SK-N-SH (cell line): Measurements from ENCODE around the gene PLD1. TPM values are rescaled to one million over a fixed set of nuclear protein-coding genes. Genes with fewer than 3 reads are reported as not detected.

ENCODE experiments used
- CTCF ChIA-PET: fragments of 300-600, 350-600 bp; formaldehyde crosslinking; extraction: SDS; loops from one replicate; lab custom pipeline; 2021; lab: Yijun Ruan, JAX
- POLR2A ChIA-PET: fragments of 350-600 bp; sonication (Branson Sonifier 250); formaldehyde crosslinking; extraction: SDS; loops from one replicate; lab custom pipeline; 2020; ENCODE audit warnings: antibody characterized with exemption, inconsistent platforms; lab: Yijun Ruan, JAX
- DNase-seq: peaks from one replicate; pipeline ENCODE4 v3.0.0; 2012
- H2AFZ ChIP-seq: fragments of 200-600 bp; sonication (generic); 2 replicates; pipeline ENCODE4 v1.8.1; 2016; ENCODE audit warnings: antibody characterized with exemption, mild to moderate bottlenecking, low read depth
- H3F3A ChIP-seq: fragments of 200-600 bp; sonication (generic); replicated peaks from 2 replicates; pipeline ENCODE3; 2016; ENCODE audit warnings: antibody characterized with exemption, mild to moderate bottlenecking; ENCODE audit not compliant: insufficient read depth
- H3K27ac ChIP-seq, 2 experiments: fragments of 200-500 bp in 1 of 2; fragments of 200-600 bp in 1 of 2; sonication (Bioruptor generic) in 1 of 2; sonication (generic), shearing (Covaris generic) in 1 of 2; 2 replicates each; pipeline versions ENCODE4 v1.5.1 to v1.6.1; 2014 to 2016; ENCODE audit warnings: low read depth in 2 of 2, inconsistent platforms in 1 of 2, low read length in 1 of 2, mild to moderate bottlenecking in 1 of 2, mixed read lengths in 1 of 2
- H3K27me3 ChIP-seq: fragments of 200-600 bp; sonication (generic), shearing (Covaris generic); 2 replicates; pipeline ENCODE4 v1.6.1; 2016; ENCODE audit warnings: mixed run types; ENCODE audit not compliant: insufficient read depth
- H3K36me3 ChIP-seq, 2 experiments: fragments of 200-500 bp in 1 of 2; fragments of 200-600 bp in 1 of 2; sonication (Bioruptor generic) in 1 of 2; sonication (generic) in 1 of 2; replicated peaks in 1 of 2; 2 replicates each; pipeline versions ENCODE3 to v1.5.1; 2014 to 2016; ENCODE audit warnings: low read length in 1 of 2, mild to moderate bottlenecking in 1 of 2; ENCODE audit not compliant: insufficient read depth in 2 of 2, control insufficient read depth in 1 of 2
- H3K4me1 ChIP-seq, 2 experiments: fragments of 200-500 bp in 1 of 2; fragments of 200-600 bp in 1 of 2; sonication (Bioruptor generic) in 1 of 2; sonication (generic), shearing (Covaris generic) in 1 of 2; 2 replicates each; pipeline versions ENCODE4 v1.5.1 to v1.6.1; 2014 to 2016; ENCODE audit warnings: low read depth in 1 of 2, low read length in 1 of 2, mixed run types in 1 of 2; ENCODE audit not compliant: insufficient read depth in 2 of 2, control insufficient read depth in 1 of 2
- H3K4me2 ChIP-seq: fragments of 200-600 bp; sonication (generic), shearing (Covaris generic); 2 replicates; pipeline ENCODE4 v1.6.1; 2017; ENCODE audit warnings: mixed run types
- H3K4me3 ChIP-seq, 2 experiments: fragments of 200-500 bp in 1 of 2; fragments of 200-600 bp in 1 of 2; sonication (Bioruptor generic) in 1 of 2; sonication (generic), shearing (Covaris generic) in 1 of 2; 2 replicates each; pipeline versions ENCODE4 v1.5.1 to v1.8.1; 2014 to 2016; ENCODE audit warnings: low read depth in 2 of 2, inconsistent platforms in 1 of 2, low read length in 1 of 2, mild to moderate bottlenecking in 1 of 2, mixed read lengths in 1 of 2, moderate library complexity in 1 of 2
- H3K79me2 ChIP-seq: fragments of 200-600 bp; sonication (generic); 2 replicates; pipeline ENCODE4 v1.8.1; 2017; ENCODE audit warnings: mild to moderate bottlenecking; ENCODE audit not compliant: insufficient read depth
- H3K9ac ChIP-seq: fragments of 200-600 bp; sonication (generic); 2 replicates; pipeline ENCODE4 v1.6.1; 2017; ENCODE audit warnings: mixed run types
- H3K9me2 ChIP-seq: fragments of 200-600 bp; sonication (generic); 2 replicates; pipeline ENCODE4 v1.6.1; 2017; ENCODE audit warnings: mixed run types
- H3K9me3 ChIP-seq: fragments of 200-600 bp; sonication (generic); 2 replicates; pipeline ENCODE4 v1.6.1; 2017; ENCODE audit warnings: mixed run types, mild to moderate bottlenecking, moderate library complexity
- H4K20me1 ChIP-seq: fragments of 200-600 bp; sonication (generic); 2 replicates; pipeline ENCODE4 v1.6.1; 2017; ENCODE audit warnings: mild to moderate bottlenecking, mixed run types; ENCODE audit not compliant: insufficient read depth
- EP300 ChIP-seq, 2 experiments: IDR thresholded peaks; 2 replicates each; pipeline versions ENCODE4 v1.4.0 to v1.6.1; 2012; ENCODE audit warnings: borderline replicate concordance in 1 of 2, low read depth in 1 of 2, low read length in 1 of 2
- FOSL2 ChIP-seq: IDR thresholded peaks from 2 replicates; pipeline ENCODE4 v1.4.0; 2012; ENCODE audit warnings: low read depth, mild to moderate bottlenecking, moderate library complexity, borderline replicate concordance
- FOXM1 ChIP-seq: IDR thresholded peaks from 2 replicates; pipeline ENCODE4 v1.4.0; 2012; ENCODE audit warnings: low read depth, mild to moderate bottlenecking
- JUND ChIP-seq: IDR thresholded peaks from 2 replicates; pipeline ENCODE4 v1.4.0; 2012
- MAX ChIP-seq: IDR thresholded peaks from 2 replicates; pipeline ENCODE4 v1.4.0; 2012; ENCODE audit warnings: low read depth
- MXI1 ChIP-seq: IDR thresholded peaks from 2 replicates; pipeline ENCODE4 v1.6.1; 2012; ENCODE audit warnings: mild to moderate bottlenecking, low read depth, low read length, improper control_type of control experiment
- NFIC ChIP-seq: IDR thresholded peaks from 2 replicates; pipeline ENCODE4 v1.4.0; 2012; ENCODE audit warnings: borderline replicate concordance
- PBX3 ChIP-seq: IDR thresholded peaks from 2 replicates; pipeline ENCODE4; 2012
- POLR2AphosphoS5 ChIP-seq: IDR thresholded peaks from 2 replicates; pipeline ENCODE4 v1.6.1; 2012; ENCODE audit warnings: low read depth, low read length
- RCOR1 ChIP-seq: fragments of 150-350 bp; IDR thresholded peaks from 2 replicates; pipeline ENCODE4 v1.6.1; 2017; ENCODE audit warnings: antibody characterized with exemption, low read length
- REST ChIP-seq: IDR thresholded peaks from 2 replicates; pipeline ENCODE4 v1.6.1; 2012; ENCODE audit warnings: mild to moderate bottlenecking, low read depth, low read length, moderate library complexity
- RXRA ChIP-seq: IDR thresholded peaks from 2 replicates; pipeline ENCODE4 v1.4.0; 2012; ENCODE audit warnings: low read depth, mild to moderate bottlenecking, borderline replicate concordance
- SIN3A ChIP-seq: IDR thresholded peaks from 2 replicates; pipeline ENCODE4 v1.6.1; 2012; ENCODE audit warnings: low read depth, mild to moderate bottlenecking, low read length, moderate library complexity, borderline replicate concordance
- TCF12 ChIP-seq: IDR thresholded peaks from 2 replicates; pipeline ENCODE4 v1.4.0; 2012
- TEAD4 ChIP-seq: IDR thresholded peaks from 2 replicates; pipeline ENCODE4 v1.4.0; 2012; ENCODE audit warnings: mild to moderate bottlenecking, borderline replicate concordance; ENCODE audit not compliant: insufficient read depth
- WGBS: methylation state at CpG from one replicate; pipeline ENCODE4 v1.1.6; 2017; ENCODE audit warnings: low lambda C conversion rate; 5-methylcytosine and 5-hydroxymethylcytosine counted together
- polyA plus RNA-seq, 3 experiments: library from polyadenylated mRNA; depleted of rRNA; stranded (reverse); fragments of >200 nt; gene quantifications; 2 replicates each; pipeline ENCODE4 v1.2.3, GENCODE V29; 2012

The PLD1 gene
- polyA plus RNA-seq, 1 of the 3 experiments (the other 2 are of a cell fraction) = 6.2 TPM

GRCh38 chr3:171811295-171811912 is 1.1 kb upstream of the PLD1 start:
- peak overlapping the region; percentile 51 to 95; a peak in 3 of 4 replicates for H3K27ac ChIP-seq
- no peaks in the 10 kb centered on the region for H3K27me3 ChIP-seq
- no peak overlapping the region for H2AFZ ChIP-seq
- H3K9me2 ChIP-seq = no peaks in the 10 kb centered on the region
- peak; percentile 12 for DNase-seq
- no peak overlapping the region; a peak in 1 of 4 replicates for H3K4me3 ChIP-seq
- H3K9ac ChIP-seq = peak overlapping the region; percentile 74; the same call in 1 of the 2 replicates
- WGBS = 48% methylated on average over 4 of the region's 4 CpGs
- H3K79me2 ChIP-seq = peaks cover 4% of the 10 kb centered on the region; the same call in 1 of the 2 replicates
- H3F3A ChIP-seq = peaks cover 21% of the 10 kb centered on the region
- ChIA-PET CTCF (interaction anchor here (1.1 to 1.5 kb wide), 3 partner anchors 12 to 39 kb away, joined by 3 read pairs; no protein-coding TSS in a partner anchor), POLR2A (no interaction called here)
- peaks cover 12 to 14% of the 10 kb centered on the region in 2 experiments; a peak in 3 of 4 replicates for H3K4me1 ChIP-seq
- TF ChIP-seq RCOR1 = no peak
- no peak for TF ChIP-seq MXI1
- peak; percentile 99 for TF ChIP-seq TCF12
- peak; percentile 95 for TF ChIP-seq PBX3
- TF ChIP-seq FOXM1 = 0 out of 2 replicates have a peak, but pooled peaks have one; percentile 47
- TF ChIP-seq FOSL2 = peak; percentile 78
- TF ChIP-seq MAX = peak; percentile 78
- peak; percentile 83 for TF ChIP-seq JUND
- peak; percentile 48; the same call in 1 of the 2 replicates for TF ChIP-seq SIN3A
- TF ChIP-seq RXRA = peak; percentile 50; the same call in 1 of the 2 replicates
- no peak for TF ChIP-seq REST
- peak; percentile 66; the same call in 1 of the 2 replicates for TF ChIP-seq POLR2AphosphoS5
- peak; percentile 70; the same call in 1 of the 2 replicates for TF ChIP-seq TEAD4
- TF ChIP-seq NFIC = peak; percentile 60
- TF ChIP-seq EP300 (IDR thresholded peaks at IDR 0.05; ENCODE audit: borderline replicate concordance in 1 of 2, low read depth in 1 of 2, low read length in 1 of 2) = peak in 1 of 2 experiments; percentile 91; a peak in 3 of 4 replicates
- H3K4me2 ChIP-seq = peak overlapping the region; percentile 91
- no peaks in the 10 kb centered on the region for H3K36me3 ChIP-seq
- H4K20me1 ChIP-seq = no peaks in the 10 kb centered on the region
- H3K9me3 ChIP-seq = no peaks in the 10 kb centered on the region
